ENCODE results near the gene ATG7.

- TF ChIP-seq POLR2A (IDR thresholded peaks at IDR 0.05) = no peak
- no peak for TF ChIP-seq CTCF (IDR thresholded peaks at IDR 0.05)
Measured at GRCh38 chr3:11452312-11452711, 180.1 kb downstream of the ATG7 start.

All from heart left ventricle (tissue), 13 donors.